Fibroblast of lung (primary cell): ENCODE data around the gene AKAP9.

Experiments
- EZH2 ChIP-seq: IDR thresholded peaks from 2 replicates; pipeline ENCODE4 v1.5.1; 2012; ENCODE audit warnings: low read length, control low read depth, mild to moderate bottlenecking; ENCODE audit errors: missing control alignments
- TF ChIP-seq, protein P1 (sequence below), 2 donors: IDR thresholded peaks in 1 of 2; conservative IDR thresholded peaks in 1 of 2; 1 replicate in 1 of 2; 2 replicates in 1 of 2; pipeline ENCODE4 v1.5.1; 2011 to 2012; ENCODE audit warnings: low read length in 2 of 2, control low read depth in 1 of 2, inconsistent platforms in 1 of 2, low read depth in 1 of 2, mild to moderate bottlenecking in 1 of 2

DNA sequence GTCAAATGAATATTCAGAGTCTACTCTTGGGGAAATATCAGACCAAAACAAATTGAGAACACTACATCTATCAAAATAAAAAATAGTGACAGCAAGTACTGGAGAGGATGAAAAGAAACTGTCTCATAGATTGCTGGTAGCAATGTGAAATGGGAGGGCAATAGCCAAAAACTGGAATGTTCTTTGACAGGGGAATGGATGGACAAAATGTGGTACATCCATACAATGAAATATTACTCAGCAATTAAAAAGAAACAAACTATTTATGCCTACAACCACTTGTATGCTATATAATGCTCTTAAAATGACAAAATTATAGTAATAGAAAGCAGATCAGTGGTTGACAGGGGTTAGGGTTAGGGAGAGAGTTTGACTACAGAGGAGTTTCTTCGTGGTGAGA is 147.6 kb downstream of the AKAP9 start:
- TF ChIP-seq, protein P1, sequence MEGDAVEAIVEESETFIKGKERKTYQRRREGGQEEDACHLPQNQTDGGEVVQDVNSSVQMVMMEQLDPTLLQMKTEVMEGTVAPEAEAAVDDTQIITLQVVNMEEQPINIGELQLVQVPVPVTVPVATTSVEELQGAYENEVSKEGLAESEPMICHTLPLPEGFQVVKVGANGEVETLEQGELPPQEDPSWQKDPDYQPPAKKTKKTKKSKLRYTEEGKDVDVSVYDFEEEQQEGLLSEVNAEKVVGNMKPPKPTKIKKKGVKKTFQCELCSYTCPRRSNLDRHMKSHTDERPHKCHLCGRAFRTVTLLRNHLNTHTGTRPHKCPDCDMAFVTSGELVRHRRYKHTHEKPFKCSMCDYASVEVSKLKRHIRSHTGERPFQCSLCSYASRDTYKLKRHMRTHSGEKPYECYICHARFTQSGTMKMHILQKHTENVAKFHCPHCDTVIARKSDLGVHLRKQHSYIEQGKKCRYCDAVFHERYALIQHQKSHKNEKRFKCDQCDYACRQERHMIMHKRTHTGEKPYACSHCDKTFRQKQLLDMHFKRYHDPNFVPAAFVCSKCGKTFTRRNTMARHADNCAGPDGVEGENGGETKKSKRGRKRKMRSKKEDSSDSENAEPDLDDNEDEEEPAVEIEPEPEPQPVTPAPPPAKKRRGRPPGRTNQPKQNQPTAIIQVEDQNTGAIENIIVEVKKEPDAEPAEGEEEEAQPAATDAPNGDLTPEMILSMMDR (conservative IDR thresholded peaks at IDR 0.05 in 1 of 2, IDR thresholded peaks at IDR 0.05 in 1 of 2; ENCODE audit: low read depth in 1 of 2, low read length in 2 of 2) = no peak
- TF ChIP-seq EZH2 = no peak
